B cell (primary cell): ENCODE results near the gene PAQR4.

Experiments
- CTCF ChIP-seq: fragments of 200-600 bp; IDR thresholded peaks from one replicate; pipeline ENCODE4 v1.8.0; 2022; ENCODE audit warnings: antibody characterized with exemption, mild to moderate bottlenecking
- EZH2 ChIP-seq: IDR thresholded peaks from 2 replicates; pipeline ENCODE4 v1.6.1; 2012; ENCODE audit warnings: borderline replicate concordance, low read depth, mild to moderate bottlenecking, moderate library complexity, low read length; ENCODE audit not compliant: insufficient read depth, poor library complexity, severe bottlenecking

- no peak for TF ChIP-seq CTCF
- no peak for TF ChIP-seq EZH2
Measured at GRCh38 chr16:2954656-2955381, 14.3 kb upstream of the PAQR4 start.
